OCI-LY3 (cell line): Measurements from ENCODE around the gene LAMP1.

Source experiments
- H2AFZ ChIP-seq: fragments of 200-600, 300-600 bp; shearing (Covaris generic); 2 replicates; pipeline ENCODE4 v1.6.0; 2014; ENCODE audit warnings: antibody characterized with exemption, low read depth, low read length
- H3K27ac ChIP-seq: fragments of 200-600, 300-600 bp; sonication (generic); 2 replicates; pipeline ENCODE4 v1.5.1; 2014; ENCODE audit warnings: mild to moderate bottlenecking, low read length, moderate library complexity, mixed read lengths
- H3K27me3 ChIP-seq: fragments of 200-600, 300-600 bp; sonication (generic); 2 replicates; pipeline ENCODE4 v1.6.1; 2014; ENCODE audit warnings: low read depth, low read length, mixed read lengths
- H3K36me3 ChIP-seq: fragments of 200-600, 300-600 bp; sonication (generic); replicated peaks from 2 replicates; pipeline ENCODE3; 2014; ENCODE audit warnings: low read depth, low read length, mixed read lengths
- H3K4me1 ChIP-seq: fragments of 300-600, 200-600 bp; sonication (generic); 2 replicates; pipeline ENCODE4 v1.6.1; 2014; ENCODE audit warnings: low read length, mixed read lengths
- H3K4me2 ChIP-seq: fragments of 200-600, 300-600 bp; sonication (generic); 2 replicates; pipeline ENCODE4 v1.6.1; 2014; ENCODE audit warnings: low read length, mixed read lengths
- H3K4me3 ChIP-seq: fragments of 300-600, 200-600 bp; sonication (generic); 2 replicates; pipeline ENCODE4 v1.5.1; 2014; ENCODE audit warnings: antibody characterized with exemption, mild to moderate bottlenecking, low read length, moderate library complexity
- H3K79me2 ChIP-seq: fragments of 300-600, 200-600 bp; shearing (Covaris generic); 2 replicates; pipeline ENCODE4 v1.6.1; 2014; ENCODE audit warnings: mild to moderate bottlenecking, low read length, mixed read lengths
- H3K9ac ChIP-seq: fragments of 300-600, 200-600 bp; shearing (Covaris generic); 2 replicates; pipeline ENCODE4 v1.6.0; 2014; ENCODE audit warnings: mild to moderate bottlenecking, low read length, moderate library complexity
- H3K9me3 ChIP-seq: fragments of 200-600, 300-600 bp; shearing (Covaris generic); 2 replicates; pipeline ENCODE4 v1.6.1; 2014; ENCODE audit warnings: low read length, mixed read lengths; ENCODE audit not compliant: insufficient read depth
- H4K20me1 ChIP-seq: fragments of 200-600, 300-600 bp; sonication (generic); 2 replicates; pipeline ENCODE4 v1.6.1; 2016; ENCODE audit warnings: low read length, mixed read lengths; ENCODE audit not compliant: insufficient read depth
- CTCF ChIP-seq: fragments of 200-600, 300-600 bp; sonication (generic); IDR thresholded peaks from 2 replicates; pipeline ENCODE4 v1.5.1; 2014; ENCODE audit warnings: antibody characterized with exemption, low read length, low read depth
- EZH2phosphoT487 ChIP-seq: fragments of 200-600 bp; shearing (Covaris generic); IDR thresholded peaks from 2 replicates; pipeline ENCODE4 v1.6.1; 2018; ENCODE audit warnings: antibody characterized with exemption, mixed run types, low read depth

The LAMP1 gene

GRCh38 chr13:113291129-113291528 lies 5.9 kb upstream of the LAMP1 start:
- Histone ChIP-seq H3K27me3 (peaks cover 66% of the 10 kb centered on the region), H2AFZ (no peak overlapping the region), H3K4me3 (no peak overlapping the region), H3K4me1 (no peaks in the 10 kb centered on the region), H3K4me2 (no peak overlapping the region), H3K9me3 (0 out of 2 replicates have a peak, but pooled peaks cover 6% of the 10 kb centered on the region), H4K20me1 (no peaks in the 10 kb centered on the region), H3K79me2 (no peaks in the 10 kb centered on the region), H3K9ac (no peak overlapping the region), H3K27ac (no peak overlapping the region), H3K36me3 (no peaks in the 10 kb centered on the region)
- TF ChIP-seq EZH2phosphoT487 (no peak), CTCF (no peak)

DNA sequence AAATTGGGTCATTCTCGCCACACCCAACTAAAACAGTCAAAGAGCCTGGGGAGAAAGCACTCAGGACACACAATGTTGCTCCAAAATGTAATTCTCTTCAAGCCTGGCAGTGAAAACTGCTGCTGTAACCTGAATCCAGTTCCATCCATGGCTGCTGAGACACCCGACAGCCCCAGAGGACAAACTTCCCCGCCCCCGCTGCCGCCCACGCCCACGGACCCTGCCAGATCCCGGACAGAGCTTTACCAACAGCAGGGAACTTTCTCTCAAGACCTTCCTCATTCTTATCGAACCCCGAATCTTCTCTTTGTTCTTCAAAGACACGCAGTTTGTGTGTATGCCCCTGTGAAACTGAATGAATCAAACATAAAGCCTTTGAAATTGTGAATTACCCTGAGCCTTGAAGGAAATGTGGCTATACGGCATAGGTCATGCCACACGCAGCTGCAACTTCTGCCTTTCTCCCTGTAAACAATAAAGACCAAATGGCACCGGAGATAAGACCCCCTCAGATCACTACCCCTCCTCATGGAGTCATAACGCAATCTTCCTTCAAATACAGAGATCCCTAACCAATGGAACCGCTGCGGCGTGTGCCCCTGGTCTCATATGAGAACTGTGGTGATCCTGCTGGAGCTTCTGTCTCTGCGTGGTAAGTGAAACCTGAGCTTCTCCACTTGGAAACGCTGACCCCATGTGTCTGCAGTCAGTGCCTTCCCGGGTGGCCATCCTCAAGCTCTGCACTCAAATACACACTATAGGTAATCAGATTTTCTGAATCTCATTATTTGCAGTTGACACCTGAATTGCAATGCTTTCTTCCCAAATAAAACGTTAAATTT lies 4.8 kb upstream of the LAMP1 start:
- TF ChIP-seq EZH2phosphoT487 (no peak), CTCF (no peak)

DNA sequence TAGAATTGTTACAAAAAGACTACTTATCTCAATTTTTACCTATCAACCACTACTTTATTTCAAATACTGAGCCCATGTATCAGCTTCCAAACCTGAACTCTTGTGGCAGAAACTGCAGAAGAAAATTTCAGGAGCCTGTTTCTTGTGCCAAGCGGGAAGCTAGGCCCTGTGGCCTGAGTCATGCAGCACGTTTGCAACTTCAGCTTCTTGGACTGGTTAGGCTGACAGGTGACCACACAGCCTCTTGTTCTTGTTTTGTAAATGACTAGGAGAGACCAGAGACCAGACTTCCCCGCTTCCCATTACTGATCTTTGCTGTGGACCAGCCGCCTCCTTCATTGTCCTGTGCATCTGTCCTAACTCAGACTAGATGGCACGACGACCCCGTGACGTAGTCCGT lies 3.4 kb upstream of the LAMP1 start:
- TF ChIP-seq EZH2phosphoT487 (no peak), CTCF (no peak)
- no peaks in the 10 kb centered on the region for H3K36me3 ChIP-seq
- H4K20me1 ChIP-seq: no peaks in the 10 kb centered on the region
- peaks cover 16% of the 10 kb centered on the region for H3K79me2 ChIP-seq
- peaks cover 14% of the 10 kb centered on the region for H3K4me1 ChIP-seq
- no peak overlapping the region for H2AFZ ChIP-seq
- no peak overlapping the region for H3K4me2 ChIP-seq
- H3K4me3 ChIP-seq: no peak overlapping the region
- no peak overlapping the region for H3K9ac ChIP-seq
- no peaks in the 10 kb centered on the region for H3K9me3 ChIP-seq
- H3K27ac ChIP-seq: no peak overlapping the region
- peaks cover 47% of the 10 kb centered on the region for H3K27me3 ChIP-seq

More for the DNA sequence above, 4.8 kb upstream of the LAMP1 start:
- Histone ChIP-seq H3K27ac (no peak overlapping the region), H3K79me2 (peaks cover 2% of the 10 kb centered on the region; the same call in 1 of the 2 replicates), H3K36me3 (no peaks in the 10 kb centered on the region), H3K9ac (no peak overlapping the region), H3K4me2 (peak overlapping the region; percentile 10; the same call in 1 of the 2 replicates), H2AFZ (no peak overlapping the region), H3K27me3 (peaks cover 59% of the 10 kb centered on the region), H3K9me3 (0 out of 2 replicates have a peak, but pooled peaks cover 6% of the 10 kb centered on the region), H3K4me3 (peak overlapping the region; percentile 40; the same call in 1 of the 2 replicates), H4K20me1 (no peaks in the 10 kb centered on the region), H3K4me1 (peaks cover 5% of the 10 kb centered on the region; the same call in 1 of the 2 replicates)

GRCh38 chr13:113295776-113296175 lies 1.3 kb upstream of the LAMP1 start:
- Histone ChIP-seq H3K79me2 (peaks cover 36% of the 10 kb centered on the region), H3K36me3 (no peaks in the 10 kb centered on the region), H3K9ac (no peak overlapping the region), H4K20me1 (0 out of 2 replicates have a peak, but pooled peaks cover 3% of the 10 kb centered on the region), H3K27ac (no peak overlapping the region), H3K4me2 (no peak overlapping the region), H3K9me3 (no peaks in the 10 kb centered on the region), H3K4me3 (no peak overlapping the region), H2AFZ (no peak overlapping the region), H3K4me1 (peaks cover 14% of the 10 kb centered on the region), H3K27me3 (peaks cover 26% of the 10 kb centered on the region)
- TF ChIP-seq EZH2phosphoT487: no peak
- TF ChIP-seq CTCF: no peak
